EL (cell line): ENCODE data around the gene POLR3K.
"Not testable (repeated sequence)": the region's sequence is repeated elsewhere in the genome, so short reads cannot be mapped to it uniquely, and the experiment has no call there.

Source experiments
- DNase-seq: peaks from one replicate; pipeline ENCODE4 v3.0.0-alpha.2; 2016

The POLR3K gene

DNA sequence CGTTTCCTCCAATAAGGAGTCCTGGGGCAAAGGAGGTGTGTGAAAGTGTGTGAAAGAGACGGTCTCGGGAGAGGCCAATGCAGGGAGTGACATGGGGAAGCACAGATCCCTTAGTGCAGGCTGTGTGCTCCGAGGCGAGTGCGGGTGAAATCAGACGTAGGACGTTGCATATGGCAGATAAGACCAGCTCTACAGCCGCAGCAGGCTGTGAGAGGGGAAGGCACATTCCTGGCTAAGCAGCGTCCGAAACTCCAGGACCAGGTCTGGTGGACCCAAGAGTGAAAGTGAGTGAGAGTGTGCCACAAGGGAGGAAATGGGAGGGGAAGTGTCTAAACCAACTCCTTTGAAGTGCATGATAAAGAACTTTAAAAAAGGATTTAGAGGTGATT lies 11.3 kb downstream of the POLR3K start:
- DNase-seq, result no peak

- no peak for DNase-seq
These were observed 11.9 kb downstream of the POLR3K start for GRCh38 chr16:41439-42068.

DNA sequence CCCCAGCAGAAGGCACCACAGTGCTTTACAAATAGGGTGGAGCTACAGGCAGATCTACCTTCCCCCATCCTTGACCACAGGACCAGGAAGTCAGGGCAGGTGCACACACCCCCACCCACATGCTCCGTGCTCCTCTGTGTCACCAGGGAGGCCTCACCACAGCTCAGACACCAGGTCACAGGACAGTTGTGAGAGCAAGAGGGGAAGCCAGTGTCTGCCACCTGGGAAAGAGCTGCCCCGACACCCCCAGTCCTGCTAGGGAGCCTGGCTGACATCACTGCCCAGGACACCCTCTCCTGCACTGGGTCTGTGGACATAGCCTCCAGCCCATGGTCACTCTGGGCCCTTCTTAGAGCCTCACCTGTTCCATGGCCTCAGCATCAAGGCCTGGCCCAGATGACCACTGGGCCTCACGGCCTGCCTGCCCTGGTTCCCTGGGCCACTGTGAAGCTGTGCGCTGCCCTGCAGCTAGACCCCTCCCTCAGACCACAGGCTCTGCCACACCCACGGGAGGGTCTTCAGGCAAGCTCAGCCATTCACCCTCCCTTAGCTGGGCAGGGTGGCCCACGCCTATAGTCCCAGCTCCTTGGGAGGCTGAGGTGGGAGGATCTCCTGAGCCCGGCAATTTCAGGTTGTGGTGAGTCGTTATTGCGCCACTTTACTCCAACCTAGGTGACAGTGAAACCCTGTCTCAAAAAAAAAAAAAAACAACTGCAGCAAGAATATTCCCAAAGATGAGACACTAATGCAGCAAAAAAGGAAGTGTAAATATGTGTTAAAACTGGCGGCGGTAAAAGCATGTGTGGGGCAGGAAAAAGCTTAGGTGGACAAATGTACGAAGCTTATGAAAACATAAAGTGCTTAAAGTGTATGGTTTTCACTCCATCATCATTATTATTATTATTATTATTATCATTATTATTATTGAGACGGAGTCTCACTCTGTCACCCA lies 14.2 kb downstream of the POLR3K start:
- no peak for DNase-seq

DNA sequence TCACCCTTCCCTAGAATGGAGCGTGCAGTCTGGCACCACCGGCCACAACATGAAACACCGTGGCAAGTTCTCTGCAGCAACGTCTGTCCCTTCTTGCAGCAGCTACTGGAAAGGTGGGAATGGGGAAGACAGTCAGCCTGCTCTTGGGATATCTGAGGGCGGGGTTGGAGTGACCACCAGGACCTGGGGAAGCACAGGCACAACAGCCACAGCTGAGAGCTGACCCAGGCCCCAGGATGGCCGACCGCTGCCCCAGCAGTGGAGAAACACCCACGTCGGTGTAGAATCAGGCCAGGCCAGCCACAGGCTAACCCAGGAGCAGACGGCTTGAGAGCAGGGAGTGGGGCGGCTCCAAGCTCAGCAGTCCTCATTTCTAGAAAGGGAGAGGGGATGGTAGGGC lies 15.2 kb downstream of the POLR3K start:
- not testable (repeated sequence) for DNase-seq

- DNase-seq, result no peak
These were observed 15.9 kb downstream of the POLR3K start for GRCh38 chr16:37511-37910.

DNA sequence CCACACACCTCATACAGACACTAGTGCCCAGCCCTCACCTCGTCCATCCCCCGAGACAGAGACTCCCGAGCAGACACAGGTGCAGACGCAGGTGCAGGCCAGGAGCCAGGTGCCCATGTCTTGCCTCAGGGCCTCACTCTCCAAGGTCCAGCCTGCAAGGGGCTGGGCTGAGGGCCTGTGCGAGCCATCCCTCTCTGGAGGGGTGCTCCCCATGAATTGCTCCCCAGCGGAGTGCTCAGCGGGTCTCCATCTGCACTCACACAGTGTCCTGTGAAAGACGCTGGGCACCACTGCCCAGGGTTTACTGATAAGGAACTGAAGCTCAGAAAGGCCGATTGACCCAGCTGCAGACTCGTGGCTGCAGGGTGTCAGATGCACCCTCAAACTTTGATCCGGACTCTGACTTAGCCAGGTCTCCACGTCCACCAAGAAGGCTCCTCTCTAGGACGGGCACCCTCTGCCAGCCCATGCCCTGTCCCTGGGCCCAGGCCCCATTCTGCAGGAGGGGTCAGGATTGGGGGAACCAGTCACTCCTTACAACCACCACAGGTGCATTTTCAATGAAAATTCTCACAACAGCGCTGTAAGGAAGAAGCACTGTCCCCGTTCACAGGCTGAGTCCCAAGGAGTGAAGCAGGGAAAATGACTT lies 16.9 kb downstream of the POLR3K start:
- DNase-seq, result no peak

- DNase-seq, result no peak
These were observed 17.6 kb downstream of the POLR3K start for GRCh38 chr16:35678-36305.

DNA sequence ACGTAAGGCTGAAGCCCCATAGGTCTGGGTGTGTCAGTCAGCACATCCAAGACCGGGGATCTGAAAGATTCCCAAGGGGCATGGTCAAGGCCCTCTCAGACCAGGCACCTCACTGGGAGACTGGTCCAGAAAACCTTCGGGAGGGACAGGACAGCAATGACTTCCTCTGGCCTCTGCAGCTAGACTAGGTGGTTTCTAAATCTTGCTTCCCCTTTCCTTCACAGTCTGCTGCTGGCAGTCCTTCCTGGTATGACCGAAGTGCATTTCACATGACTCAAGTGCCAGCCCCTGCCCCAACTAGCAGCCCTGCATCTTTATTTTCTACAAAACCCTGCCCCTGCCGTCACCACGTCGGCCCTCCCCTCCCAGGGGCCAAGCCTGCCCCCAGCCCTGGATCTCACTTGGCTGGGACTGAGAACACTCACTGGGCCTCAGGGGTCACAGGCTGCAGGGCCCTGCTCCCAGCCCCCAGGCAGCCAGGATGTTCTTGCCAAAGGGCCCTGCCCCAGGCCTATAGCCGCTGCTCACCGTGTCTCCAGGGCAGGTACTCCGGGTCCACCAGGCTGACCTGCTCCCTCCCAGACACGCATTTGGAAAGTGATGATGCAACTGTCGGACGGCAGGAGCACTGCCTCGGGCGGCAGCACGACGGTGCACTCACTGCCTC lies 18.3 kb downstream of the POLR3K start:
- no peak for DNase-seq

GRCh38 chr16:34648-34987 lies 18.8 kb downstream of the POLR3K start:
- DNase-seq, result no peak

GRCh38 chr16:33877-34647 lies 19.3 kb downstream of the POLR3K start:
- DNase-seq, result no peak

DNA sequence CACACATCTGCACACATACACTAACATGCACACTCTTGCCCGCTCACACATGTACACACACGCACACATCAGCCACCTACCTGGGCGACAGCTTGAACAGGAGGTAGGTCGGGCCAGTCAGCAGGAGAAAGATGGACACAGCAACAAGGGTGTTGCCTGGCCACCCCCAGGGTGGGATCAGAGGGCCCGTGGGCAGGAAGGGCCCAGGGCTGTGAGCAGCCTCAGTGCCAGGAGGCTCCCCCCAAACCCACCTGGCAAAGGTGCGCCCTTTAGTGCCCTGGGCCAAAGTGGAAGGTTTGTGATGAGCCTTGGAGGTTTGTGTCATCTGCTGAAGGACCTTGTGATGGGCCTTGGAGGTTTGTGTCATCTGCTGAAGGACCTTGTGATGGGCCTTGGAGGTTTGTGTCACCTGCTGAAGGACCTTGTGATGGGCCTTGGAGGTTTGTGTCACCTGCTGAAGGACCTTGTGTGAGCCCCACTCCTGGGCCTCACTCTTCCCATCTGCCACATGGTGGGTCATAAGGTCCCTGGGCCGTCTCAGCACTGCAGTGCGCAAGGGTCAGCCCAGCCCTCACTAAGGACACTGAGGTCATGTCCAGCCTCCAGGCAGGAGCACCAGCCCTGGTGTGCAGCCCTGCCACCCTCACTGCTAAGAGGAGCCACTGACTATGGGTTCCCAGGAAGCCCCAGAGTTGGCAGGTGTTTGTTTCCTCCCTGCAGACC lies 20.1 kb downstream of the POLR3K start:
- DNase-seq, result not testable (repeated sequence)

- not testable (repeated sequence) for DNase-seq
These were observed 22.8 kb downstream of the POLR3K start for GRCh38 chr16:30627-31026.

- not testable (repeated sequence) for DNase-seq
These were observed 27.5 kb downstream of the POLR3K start for GRCh38 chr16:25926-26348.

DNA sequence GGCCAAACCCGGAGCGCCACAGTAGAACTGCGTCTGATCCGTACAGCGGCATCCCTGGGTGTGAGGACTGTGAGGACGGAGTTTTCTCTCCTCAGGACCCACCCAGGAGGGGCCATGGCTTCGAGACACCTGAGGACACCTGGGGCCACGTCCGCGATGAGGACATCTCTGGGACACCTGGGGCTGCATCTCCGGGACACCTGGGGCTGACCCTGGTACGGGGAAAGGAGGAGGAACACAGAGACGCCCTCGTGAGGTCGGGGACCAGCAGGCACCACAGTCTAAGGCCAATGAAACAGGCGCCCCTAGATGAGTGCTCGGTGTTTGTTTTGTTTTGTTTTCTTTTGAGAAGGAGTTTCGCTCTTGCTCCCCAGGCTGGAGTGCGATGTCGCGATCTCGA lies 29.3 kb downstream of the POLR3K start:
- DNase-seq, result not testable (repeated sequence)

DNA sequence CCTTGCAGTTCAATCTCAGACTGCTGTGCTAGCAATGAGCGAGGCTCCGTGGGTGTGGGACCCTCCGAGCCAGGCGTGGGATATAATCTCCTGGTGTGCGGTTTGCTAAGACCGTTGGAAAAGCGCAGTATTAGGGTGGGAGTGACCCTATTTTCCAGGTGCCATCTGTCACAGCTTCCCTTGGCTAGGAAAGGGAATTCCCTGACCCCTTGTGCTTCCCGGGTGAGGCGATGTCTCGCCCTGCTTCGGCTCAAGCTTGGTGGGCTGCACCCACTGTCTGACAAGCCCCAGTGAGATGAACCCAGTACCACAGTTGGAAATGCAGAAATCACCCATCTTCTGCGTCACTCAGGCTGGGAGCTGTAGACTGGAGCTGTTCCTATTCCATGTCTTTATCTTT lies 32.5 kb downstream of the POLR3K start:
- DNase-seq, result not testable (repeated sequence)

- not testable (repeated sequence) for DNase-seq
These were observed 36.2 kb downstream of the POLR3K start for GRCh38 chr16:17062-17765.

- DNase-seq, result not testable (repeated sequence)
These were observed 42.6 kb downstream of the POLR3K start for GRCh38 chr16:10772-11171.

GRCh38 chr16:9903-10665 lies 43.3 kb downstream of the POLR3K start:
- no peak for DNase-seq
